ENCODE results near the gene PFN3. TPM values are rescaled to one million over a fixed set of nuclear protein-coding genes. Genes with fewer than 3 reads are reported as not detected.

The PFN3 gene
- total RNA-seq, 2 experiments from 2014 or later, result not detected

DNA sequence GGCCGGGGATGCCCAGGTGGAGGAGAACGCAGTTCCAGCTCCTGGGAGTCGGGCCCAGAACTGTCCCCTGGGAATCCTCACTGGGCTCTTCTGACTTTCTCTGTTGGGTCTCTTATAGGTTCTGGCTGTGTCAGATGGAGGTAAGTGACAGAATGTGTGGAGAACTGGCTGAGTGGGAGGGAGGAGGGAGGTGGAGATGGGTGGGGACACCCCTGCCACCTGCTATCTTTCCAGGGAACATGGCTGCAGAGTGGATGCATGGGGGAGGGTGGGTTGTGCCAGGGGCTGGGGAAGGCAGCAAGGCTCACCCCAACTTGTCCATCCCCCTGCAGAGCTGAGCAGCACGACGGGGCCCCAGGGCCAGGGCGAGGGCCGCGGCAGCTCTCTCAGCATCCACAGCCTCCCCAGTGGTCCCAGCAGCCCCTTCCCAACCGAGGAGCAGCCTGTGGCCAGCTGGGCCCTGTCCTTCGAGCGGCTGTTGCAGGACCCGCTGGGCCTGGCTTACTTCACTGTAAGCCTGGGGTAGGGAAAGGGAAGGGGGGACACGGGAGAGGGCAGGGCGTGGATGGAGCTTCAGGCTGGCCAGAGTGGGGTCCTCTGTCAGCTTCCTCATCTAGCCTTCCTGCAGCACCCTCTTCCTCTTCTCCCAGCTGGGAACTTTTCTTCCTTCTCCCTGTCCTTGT is 34.5 kb downstream of the PFN3 start:
- Histone ChIP-seq H3K9me3 (ENCODE audit: low read length) (no peaks in the 10 kb centered on the region), H4K20me1 (ENCODE audit: insufficient read depth, low read length) (no peaks in the 10 kb centered on the region), H3K36me3 (ENCODE audit: insufficient read depth, low read length) (peaks cover 26% of the 10 kb centered on the region), H3K79me2 (ENCODE audit: insufficient read depth, low read depth, low read length) (peaks cover 9% of the 10 kb centered on the region; the same call in 1 of the 2 replicates), H3K27ac (ENCODE audit: low read depth, low read length, poor library complexity, severe bottlenecking) (no peak overlapping the region), H3K4me1 (ENCODE audit: insufficient read depth, low read length, poor library complexity, severe bottlenecking) (peaks cover 61% of the 10 kb centered on the region), H3K4me3 (ENCODE audit: low read depth, low read length, poor library complexity, severe bottlenecking) (no peak overlapping the region), H2AFZ (ENCODE audit: low read length) (no peak overlapping the region), H3K9me2 (ENCODE audit: insufficient read depth, low read length) (no peaks in the 10 kb centered on the region), H3K4me2 (ENCODE audit: low read length) (no peak overlapping the region)
- no peak for DNase-seq (ENCODE audit: low spot score)
- BruUV-seq (replicated peaks), result no TSS peak
- TF ChIP-seq, protein P1, sequence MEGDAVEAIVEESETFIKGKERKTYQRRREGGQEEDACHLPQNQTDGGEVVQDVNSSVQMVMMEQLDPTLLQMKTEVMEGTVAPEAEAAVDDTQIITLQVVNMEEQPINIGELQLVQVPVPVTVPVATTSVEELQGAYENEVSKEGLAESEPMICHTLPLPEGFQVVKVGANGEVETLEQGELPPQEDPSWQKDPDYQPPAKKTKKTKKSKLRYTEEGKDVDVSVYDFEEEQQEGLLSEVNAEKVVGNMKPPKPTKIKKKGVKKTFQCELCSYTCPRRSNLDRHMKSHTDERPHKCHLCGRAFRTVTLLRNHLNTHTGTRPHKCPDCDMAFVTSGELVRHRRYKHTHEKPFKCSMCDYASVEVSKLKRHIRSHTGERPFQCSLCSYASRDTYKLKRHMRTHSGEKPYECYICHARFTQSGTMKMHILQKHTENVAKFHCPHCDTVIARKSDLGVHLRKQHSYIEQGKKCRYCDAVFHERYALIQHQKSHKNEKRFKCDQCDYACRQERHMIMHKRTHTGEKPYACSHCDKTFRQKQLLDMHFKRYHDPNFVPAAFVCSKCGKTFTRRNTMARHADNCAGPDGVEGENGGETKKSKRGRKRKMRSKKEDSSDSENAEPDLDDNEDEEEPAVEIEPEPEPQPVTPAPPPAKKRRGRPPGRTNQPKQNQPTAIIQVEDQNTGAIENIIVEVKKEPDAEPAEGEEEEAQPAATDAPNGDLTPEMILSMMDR (conservative IDR thresholded peaks at IDR 0.05; ENCODE audit: low read length), result no peak
- TF ChIP-seq EZH2phosphoT487 (IDR thresholded peaks at IDR 0.05; ENCODE audit: borderline replicate concordance, low read depth, low read length), result no peak
- ChIA-PET POLR2A (interaction anchor here (1.2 kb wide), 1 partner anchor 10 kb away, joined by 6 read pairs; no protein-coding TSS in a partner anchor), CTCF (ENCODE audit: unreplicated experiment) (no interaction called here)
- intact Hi-C loops (cut with micrococcal nuclease; ENCODE audit: unreplicated experiment), result no loop called here

DNA sequence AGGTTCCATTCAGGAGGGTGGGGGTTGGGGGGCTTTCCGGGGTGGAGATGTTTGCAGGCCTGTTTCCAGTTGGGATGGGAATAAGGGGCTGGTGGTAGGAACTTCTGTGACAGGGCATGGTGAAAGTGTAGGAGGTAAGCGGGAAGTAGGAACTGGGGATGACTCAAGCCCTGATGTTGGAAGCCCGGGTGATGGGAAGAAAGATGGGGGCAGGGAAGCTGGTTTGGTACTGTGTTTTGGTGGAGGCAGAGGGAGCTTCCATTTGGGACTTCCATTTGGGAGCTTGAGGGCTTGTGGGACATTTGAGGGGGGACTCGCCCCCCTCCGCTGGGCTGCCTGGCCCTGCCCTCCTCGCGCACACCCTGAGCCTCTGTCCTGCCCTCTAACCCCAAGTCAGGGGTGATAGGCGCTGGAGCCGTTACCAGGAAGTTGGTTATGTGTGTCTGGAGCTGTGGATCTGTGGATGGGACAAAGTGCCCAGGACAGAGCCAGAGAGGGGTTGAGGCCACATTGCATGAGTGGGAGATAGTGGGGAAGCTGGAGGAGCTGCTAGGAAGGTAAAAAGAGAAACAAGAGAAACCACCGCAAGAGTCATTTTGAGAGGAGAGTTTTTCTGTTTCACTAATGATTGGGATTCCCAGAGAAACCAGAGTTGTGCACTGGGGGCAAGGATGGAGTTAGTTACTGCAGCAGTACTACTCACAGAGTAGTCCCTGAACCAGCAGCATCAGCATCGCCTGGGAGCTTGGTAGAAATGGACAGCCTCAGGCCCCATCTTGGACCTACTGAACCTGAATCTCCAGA is 36.1 kb downstream of the PFN3 start:
- intact Hi-C loops (cut with micrococcal nuclease; ENCODE audit: unreplicated experiment), result no loop called here
- POLR2A ChIA-PET, result interaction anchor here (0.6 to 1.5 kb wide), 3 partner anchors 8 to 814 kb away, joined by 3 to 6 read pairs (median 5); partner anchors contain the start of gene LMAN2
- no TSS peak for BruUV-seq (replicated peaks)

More for the DNA sequence above, 36.1 kb downstream of the PFN3 start:
- no peak overlapping the region for H3K27ac ChIP-seq (ENCODE audit: low read depth, low read length, poor library complexity, severe bottlenecking)
- H3K4me3 ChIP-seq (ENCODE audit: low read depth, low read length, poor library complexity, severe bottlenecking), result no peak overlapping the region
- H3K4me2 ChIP-seq (ENCODE audit: low read length), result no peak overlapping the region
- no peak overlapping the region for H2AFZ ChIP-seq (ENCODE audit: low read length)
- no peaks in the 10 kb centered on the region for H3K9me3 ChIP-seq (ENCODE audit: low read length)
- peaks cover 61% of the 10 kb centered on the region for H3K4me1 ChIP-seq (ENCODE audit: insufficient read depth, low read length, poor library complexity, severe bottlenecking)
- no peak for TF ChIP-seq EZH2phosphoT487 (IDR thresholded peaks at IDR 0.05; ENCODE audit: borderline replicate concordance, low read depth, low read length)
- TF ChIP-seq, protein P1 (conservative IDR thresholded peaks at IDR 0.05; ENCODE audit: low read length), result no peak
- H3K36me3 ChIP-seq (ENCODE audit: insufficient read depth, low read length), result peaks cover 23% of the 10 kb centered on the region
- no peaks in the 10 kb centered on the region for H4K20me1 ChIP-seq (ENCODE audit: insufficient read depth, low read length)
- peaks cover 9% of the 10 kb centered on the region; the same call in 1 of the 2 replicates for H3K79me2 ChIP-seq (ENCODE audit: insufficient read depth, low read depth, low read length)
- CTCF ChIA-PET (ENCODE audit: unreplicated experiment), result interaction anchor here (0.6 kb wide), 1 partner anchor 88 kb away, joined by 3 read pairs; no protein-coding TSS in a partner anchor
- H3K9me2 ChIP-seq (ENCODE audit: insufficient read depth, low read length), result no peaks in the 10 kb centered on the region
- DNase-seq (ENCODE audit: low spot score), result no peak
